ENCODE data around the gene GMDS. TPM values are rescaled to one million over a fixed set of nuclear protein-coding genes. Genes with fewer than 3 reads are reported as not detected.

Gene GMDS
- total and polyA plus RNA-seq, 2 of the 13 experiments (the other 11 are each of a cell fraction or from before 2014, with no cell fraction given), result 64.4 to 112 TPM

- TF ChIP-seq ZKSCAN8 (CRISPR knock-in tag; IDR thresholded peaks at IDR 0.05; ENCODE audit: borderline replicate concordance) (peak; percentile 25; the same call in 1 of the 2 replicates), ZNF33B (CRISPR knock-in tag; IDR thresholded peaks at IDR 0.05) (no peak), TFE3 (CRISPR knock-in tag; IDR thresholded peaks at IDR 0.05) (no peak), GRHL1 (CRISPR knock-in tag; conservative IDR thresholded peaks at IDR 0.05) (no peak), ZNF546 (CRISPR knock-in tag; conservative IDR thresholded peaks at IDR 0.05) (no peak), ZC3H13 (CRISPR knock-in tag; IDR thresholded peaks at IDR 0.05) (0 out of 2 replicates have a peak, but pooled peaks have one; percentile 49), ZNF644 (CRISPR knock-in tag; IDR thresholded peaks at IDR 0.05; ENCODE audit: low read depth) (0 out of 2 replicates have a peak, but pooled peaks have one; percentile 21), PRDM4 (CRISPR knock-in tag; IDR thresholded peaks at IDR 0.05; ENCODE audit: borderline replicate concordance) (no peak), ZBTB26 (CRISPR knock-in tag; IDR thresholded peaks at IDR 0.05; ENCODE audit: borderline replicate concordance) (no peak), PHF21A (CRISPR knock-in tag; IDR thresholded peaks at IDR 0.05) (peak; percentile 78), ZNF800 (CRISPR knock-in tag; IDR thresholded peaks at IDR 0.05) (0 out of 2 replicates have a peak, but pooled peaks have one; percentile 39), ZNF556 (CRISPR knock-in tag; IDR thresholded peaks at IDR 0.05; ENCODE audit: borderline replicate concordance) (no peak)
Observed at GRCh38 chr6:2245877-2246863, 765 bp upstream of the GMDS start (continued).
